ENCODE results near the gene PMEPA1.

PMEPA1 gene

DNA sequence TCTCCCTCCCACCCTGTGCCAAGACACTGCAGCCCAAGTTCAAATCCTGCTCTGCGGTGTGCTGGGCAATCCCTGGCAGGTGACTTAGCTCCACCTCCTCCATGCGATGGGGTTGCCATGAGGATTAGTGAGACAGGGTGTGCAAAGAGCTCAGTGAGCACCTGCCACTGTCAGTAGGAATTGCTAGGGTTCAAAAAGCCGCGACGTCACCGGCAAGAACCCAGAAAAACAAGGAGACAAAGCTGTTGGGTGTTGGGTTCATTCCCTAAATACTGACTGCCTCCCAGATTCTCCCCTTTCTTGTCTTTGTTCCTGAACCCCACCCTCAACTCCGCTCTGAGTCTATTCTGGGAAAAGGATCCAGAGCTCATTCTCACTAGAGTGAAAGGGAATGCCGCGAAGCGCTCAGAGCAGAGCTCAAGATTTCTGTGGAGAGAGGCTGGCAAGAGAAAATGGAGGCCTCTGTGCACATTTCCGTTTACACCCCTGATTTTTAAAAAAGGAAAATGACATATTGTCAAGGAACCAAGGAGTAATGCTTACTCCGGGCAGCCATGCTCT, 13.3 kb downstream of the PMEPA1 start:
- in situ Hi-C loops (cut with MboI; ENCODE audit: low sequenced_read_pairs) = no loop called here

- in situ Hi-C loops (cut with MboI; ENCODE audit: low sequenced_read_pairs) = no loop called here
Measured at GRCh38 chr20:57695940-57696339, 13.9 kb downstream of the PMEPA1 start.

- in situ Hi-C loops (cut with MboI; ENCODE audit: low sequenced_read_pairs) = no loop called here
Measured at GRCh38 chr20:57695012-57695411, 14.8 kb downstream of the PMEPA1 start.

GRCh38 chr20:57694481-57694880, 15.3 kb downstream of the PMEPA1 start:
- in situ Hi-C loops (cut with MboI; ENCODE audit: low sequenced_read_pairs) = no loop called here

DNA sequence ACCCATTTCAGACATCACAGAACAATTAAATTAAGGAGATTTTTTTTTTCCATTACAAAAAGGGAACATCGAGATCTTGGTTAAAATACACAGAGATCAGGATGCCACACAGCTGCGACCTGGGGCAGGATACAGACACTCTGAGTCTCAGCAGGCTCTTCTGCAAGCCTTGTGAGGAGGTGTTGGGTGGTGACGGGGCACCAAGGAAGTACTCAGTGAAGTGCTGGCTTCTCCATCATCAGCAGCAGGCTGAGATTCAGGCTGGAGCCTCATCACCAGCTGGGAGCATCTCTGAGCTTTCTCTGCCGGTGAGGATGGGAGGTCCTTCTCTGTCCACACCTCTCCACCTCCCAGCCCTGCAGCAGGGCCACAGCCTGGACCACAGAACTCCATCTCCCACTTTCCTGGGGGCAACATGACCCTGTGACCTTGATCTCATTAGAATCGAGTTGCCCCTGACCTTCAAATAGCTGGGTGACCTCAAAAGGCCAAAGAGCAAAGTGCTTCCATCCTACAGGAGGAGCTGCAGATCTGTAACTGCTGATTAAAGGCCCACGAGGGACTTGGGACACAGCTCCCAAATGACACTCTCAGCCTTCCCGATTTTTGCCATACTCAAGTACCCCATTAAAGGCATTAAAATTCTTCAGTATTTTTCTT, 16.0 kb downstream of the PMEPA1 start:
- in situ Hi-C loops (cut with MboI; ENCODE audit: low sequenced_read_pairs) = no loop called here

GRCh38 chr20:57693002-57693582, 16.7 kb downstream of the PMEPA1 start:
- in situ Hi-C loops (cut with MboI; ENCODE audit: low sequenced_read_pairs) = no loop called here

GRCh38 chr20:57692393-57692792, 17.4 kb downstream of the PMEPA1 start:
- in situ Hi-C loops (cut with MboI; ENCODE audit: low sequenced_read_pairs) = no loop called here

GRCh38 chr20:57691699-57692098, 18.1 kb downstream of the PMEPA1 start:
- in situ Hi-C loops (cut with MboI; ENCODE audit: low sequenced_read_pairs) = no loop called here

DNA sequence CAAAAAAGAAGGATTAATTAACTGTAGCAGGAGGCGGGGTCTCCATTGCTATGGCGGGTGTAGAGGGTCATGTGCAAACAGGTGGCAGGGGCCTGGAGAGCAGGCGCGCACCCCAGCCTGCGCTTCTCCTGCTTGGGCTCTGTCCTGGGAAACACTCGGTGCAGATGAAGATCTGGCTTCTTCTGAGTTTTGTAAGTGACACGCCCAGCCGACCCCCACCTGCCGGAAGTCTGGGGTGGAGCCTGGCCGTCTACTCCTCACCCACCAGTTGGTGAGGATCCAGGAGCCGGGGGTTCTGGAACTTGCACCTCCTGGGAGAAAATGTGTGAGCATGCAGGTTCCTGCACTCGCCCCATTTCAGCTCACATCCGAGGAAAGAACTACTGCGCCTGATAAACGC, 19.3 kb downstream of the PMEPA1 start:
- in situ Hi-C loops (cut with MboI; ENCODE audit: low sequenced_read_pairs) = no loop called here

- in situ Hi-C loops (cut with MboI; ENCODE audit: low sequenced_read_pairs) = no loop called here
Measured at GRCh38 chr20:57689745-57690481, 19.9 kb downstream of the PMEPA1 start.

DNA sequence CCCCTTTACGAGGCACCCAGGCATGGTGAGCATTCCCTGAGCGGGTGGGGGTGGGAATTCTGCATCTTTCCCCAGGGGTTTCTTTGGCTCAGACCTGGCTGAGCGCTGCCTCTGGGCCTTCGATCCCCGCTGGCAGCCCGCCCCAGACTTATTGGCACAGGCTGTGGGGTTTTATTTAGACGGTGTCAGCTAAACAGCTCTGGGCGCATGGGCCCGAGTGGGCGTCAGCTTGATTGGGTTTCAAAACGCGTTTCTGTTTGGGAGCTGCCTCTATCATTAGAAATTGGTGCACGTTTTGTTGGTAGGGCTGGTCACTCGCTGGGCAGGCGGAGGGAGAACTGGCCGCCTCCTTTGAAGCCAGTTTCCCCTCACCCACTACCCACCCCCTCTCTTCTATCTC, 21.0 kb downstream of the PMEPA1 start:
- in situ Hi-C loops (cut with MboI; ENCODE audit: low sequenced_read_pairs) = no loop called here

DNA sequence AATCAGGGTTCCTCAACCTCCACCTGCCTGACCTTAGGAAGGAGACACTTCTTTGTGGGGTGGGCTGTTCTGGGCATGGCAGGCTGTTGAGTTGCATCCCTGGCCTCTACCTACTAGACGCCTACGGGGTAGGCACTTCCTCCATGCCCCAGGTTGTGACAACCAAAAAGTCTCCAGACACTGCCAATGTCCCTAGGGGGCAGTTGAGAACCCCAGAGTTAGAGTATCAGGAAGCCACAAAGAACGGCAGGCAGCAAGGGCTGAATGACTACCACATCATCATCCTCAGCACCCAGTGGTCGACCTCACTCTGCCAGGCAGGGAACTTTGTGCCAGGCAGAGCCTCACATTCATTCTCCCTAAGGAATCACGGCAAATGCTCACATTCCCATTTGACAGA, 21.5 kb downstream of the PMEPA1 start:
- in situ Hi-C loops (cut with MboI; ENCODE audit: low sequenced_read_pairs) = no loop called here

DNA sequence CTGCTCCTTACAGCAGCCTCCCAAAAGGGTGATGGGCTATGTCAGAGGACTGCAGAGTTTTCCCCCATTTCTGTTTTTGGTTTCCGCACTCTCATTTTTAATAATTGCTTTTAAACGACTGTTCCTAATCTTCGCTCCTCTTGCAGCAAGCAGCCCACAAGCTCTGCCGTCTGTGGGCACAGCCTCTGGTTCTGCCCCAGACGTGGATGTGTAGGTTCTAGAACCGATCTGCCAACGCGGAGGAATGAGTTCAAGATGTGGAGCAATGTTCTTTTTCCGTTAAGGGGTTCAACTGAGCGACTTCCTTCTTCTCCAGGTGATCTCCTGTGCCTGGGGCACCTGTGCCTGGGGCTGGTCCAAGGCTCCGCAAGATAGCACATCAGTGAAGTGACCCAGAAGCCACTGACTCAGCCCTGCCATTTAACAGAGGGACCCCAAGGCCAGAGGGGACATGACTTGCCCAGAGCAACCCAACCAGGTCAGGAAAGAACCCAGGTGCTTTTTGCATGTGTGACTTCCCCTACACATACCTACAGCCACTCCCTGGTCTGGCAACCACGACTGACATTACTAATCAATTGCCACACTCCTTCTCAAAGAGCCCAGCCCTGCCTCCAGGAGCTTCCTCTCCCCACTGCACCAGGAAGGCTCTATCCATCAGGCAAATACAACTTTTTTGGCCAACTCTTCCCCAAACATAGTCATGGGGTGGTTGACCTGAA, 22.7 kb downstream of the PMEPA1 start:
- in situ Hi-C loops (cut with MboI; ENCODE audit: low sequenced_read_pairs) = no loop called here

DNA sequence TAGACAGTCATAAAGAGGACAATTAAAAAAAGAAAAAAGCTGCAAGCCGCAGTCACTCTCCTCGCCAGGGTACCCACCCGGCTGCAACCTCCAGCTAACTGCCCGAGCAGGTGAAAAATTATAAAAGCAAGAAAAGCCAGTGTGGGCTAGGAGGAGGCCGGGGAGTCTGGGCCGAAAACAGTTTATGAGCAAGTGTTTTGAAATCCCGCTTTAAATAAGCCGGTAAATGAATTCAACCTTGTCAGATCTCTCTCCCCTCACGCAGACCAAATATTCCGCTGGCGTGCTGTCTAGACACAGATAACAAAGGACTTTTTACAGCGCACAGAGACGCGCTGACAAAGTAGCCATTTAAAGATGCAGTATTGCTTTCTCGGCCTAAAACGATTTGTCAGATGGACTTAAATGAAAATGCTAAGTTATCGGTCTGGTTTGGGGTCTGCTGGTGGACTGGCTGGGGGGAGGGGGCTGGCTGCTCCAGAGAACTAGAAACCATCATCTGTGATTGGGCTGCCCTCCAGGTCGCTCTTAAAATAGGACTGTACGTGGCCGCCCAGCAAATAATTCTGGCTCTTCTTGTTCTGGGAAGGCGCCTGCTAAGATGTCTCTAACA, 24.6 kb downstream of the PMEPA1 start:
- in situ Hi-C loops (cut with MboI; ENCODE audit: low sequenced_read_pairs) = no loop called here

DNA sequence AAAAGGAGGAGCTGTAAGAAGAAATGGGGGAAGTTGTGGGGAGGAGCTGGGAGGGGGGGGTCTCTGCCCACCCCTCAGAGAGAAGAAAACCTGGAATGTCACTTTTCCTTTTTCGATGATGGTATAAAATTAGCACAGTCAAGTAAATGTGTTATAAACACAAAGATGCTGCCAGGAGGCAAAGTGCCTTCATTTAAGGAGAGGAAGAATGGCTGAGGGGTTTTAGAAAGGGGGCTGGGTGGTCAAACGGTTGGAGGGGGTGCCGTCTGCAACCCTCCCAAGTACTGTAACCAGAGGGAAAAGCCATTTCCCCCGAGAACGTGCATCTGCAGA, 25.0 kb downstream of the PMEPA1 start:
- in situ Hi-C loops (cut with MboI; ENCODE audit: low sequenced_read_pairs) = no loop called here

DNA sequence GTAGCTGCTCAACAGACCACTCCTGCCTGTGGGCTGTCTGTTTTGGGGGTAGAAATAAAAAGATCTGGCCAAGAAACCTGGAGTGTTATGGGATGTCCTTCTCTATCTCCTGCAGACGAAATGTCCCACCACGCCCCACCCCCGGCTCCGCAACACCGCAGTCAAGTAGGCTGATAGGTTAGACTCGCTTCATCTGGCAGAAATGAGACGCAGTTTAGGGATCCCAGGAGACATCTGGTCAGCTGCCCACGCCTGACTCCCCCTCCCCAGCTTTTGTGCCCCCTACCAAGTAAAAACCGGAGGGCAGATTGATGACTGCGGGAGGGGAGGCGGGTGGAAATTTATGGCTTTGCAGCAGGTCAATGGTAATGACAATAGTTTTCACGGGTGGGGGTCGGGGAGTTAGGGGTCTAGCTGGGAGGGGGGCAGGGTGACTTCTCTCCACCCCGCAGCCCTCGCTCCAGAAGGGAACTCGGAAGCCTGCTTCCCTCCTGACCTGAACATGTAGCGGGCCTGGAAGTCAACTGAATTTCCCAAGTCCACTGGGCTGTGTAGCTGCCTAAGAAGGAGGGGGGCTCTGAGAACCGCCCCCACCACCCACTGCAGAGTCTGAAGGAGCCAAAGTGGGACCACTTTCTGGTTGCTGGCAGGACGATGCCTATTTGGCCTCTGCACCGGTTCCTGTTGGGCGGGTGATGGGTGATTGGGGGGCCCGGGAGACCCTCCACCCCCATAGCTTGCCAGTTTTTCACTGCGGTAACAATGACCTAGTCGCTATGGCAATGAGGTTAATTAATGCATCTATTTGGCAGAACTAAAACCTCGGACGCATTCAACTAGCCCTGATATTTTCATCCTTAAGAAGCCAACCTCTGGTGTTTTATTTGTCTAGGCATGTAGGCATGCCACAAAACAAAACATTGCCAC, 25.7 kb downstream of the PMEPA1 start:
- in situ Hi-C loops (cut with MboI; ENCODE audit: low sequenced_read_pairs) = no loop called here

- in situ Hi-C loops (cut with MboI; ENCODE audit: low sequenced_read_pairs) = no loop called here
Measured at GRCh38 chr20:57683287-57683686, 26.5 kb downstream of the PMEPA1 start.

DNA sequence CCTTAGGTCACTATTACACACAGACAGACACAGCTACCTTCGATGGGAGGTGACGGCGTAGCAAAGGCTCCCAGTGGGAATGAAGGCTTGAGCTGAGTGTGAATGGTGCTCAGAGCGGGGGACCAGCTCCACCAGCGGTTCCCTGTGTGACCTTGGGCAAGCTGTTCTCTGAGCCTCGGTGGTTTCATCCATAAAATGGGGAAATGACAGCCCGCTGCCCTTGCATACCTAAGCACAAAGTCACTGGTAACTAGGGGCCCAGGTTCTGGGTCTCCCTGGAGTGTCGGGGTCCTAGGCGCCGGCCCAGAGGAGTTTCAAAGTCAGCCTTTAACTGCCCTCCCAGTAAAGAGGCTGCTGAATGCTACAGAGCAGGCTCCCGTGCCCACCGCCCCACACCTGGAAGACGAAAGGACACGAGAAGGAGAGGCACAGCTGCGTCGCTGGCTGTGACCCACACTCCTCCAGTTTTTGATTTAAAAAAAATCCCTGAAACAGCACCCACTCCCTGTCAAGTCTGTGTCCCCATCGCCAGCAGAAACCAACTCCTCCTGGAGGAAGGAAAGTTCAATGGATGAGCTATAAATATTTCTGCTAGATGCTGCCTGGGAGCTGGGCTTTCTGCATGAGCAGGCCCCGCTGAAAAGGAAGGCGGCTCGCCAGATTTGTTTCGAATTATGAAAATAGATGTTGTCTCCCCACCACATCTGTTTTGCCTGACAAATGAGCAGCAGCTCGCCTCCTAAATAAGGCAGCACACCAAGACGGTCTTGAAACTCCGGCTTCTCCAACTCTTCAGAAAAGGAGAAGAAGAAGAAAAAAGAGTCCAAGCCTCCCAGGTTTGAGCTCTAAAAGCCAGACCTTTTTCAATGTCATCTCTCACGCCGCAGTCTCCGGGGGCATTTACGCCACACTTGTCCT, 27.4 kb downstream of the PMEPA1 start:
- in situ Hi-C loops (cut with MboI; ENCODE audit: low sequenced_read_pairs) = no loop called here
